HG03066 (cell line): ENCODE results near the gene SSC4D.
"Not testable (repeated sequence)": the region's sequence is repeated elsewhere in the genome, so short reads cannot be mapped to it uniquely, and the experiment has no call there.

ENCODE experiments used
- ATAC-seq: cut with Tn5 transposase; IDR thresholded peaks from one replicate; pipeline ENCODE4 v1.9.1; 2021; ENCODE audit warnings: low read depth; ENCODE audit not compliant: unreplicated experiment

SSC4D gene

GRCh38 chr7:76409537-76409936 is at the start of gene SSC4D:
Gene SSC4D, minus strand, starts transcription at chr7:76409697. Its CDS starts 5,258 bp downstream, at chr7:76404439.
- no peak for ATAC-seq

- ATAC-seq, result not testable (repeated sequence)
These were observed 49.0 kb upstream of the SSC4D start for GRCh38 chr7:76458504-76458903.

GRCh38 chr7:76457017-76457416 is 47.5 kb upstream of the SSC4D start:
- ATAC-seq, result not testable (repeated sequence)

- peak; percentile 72 for ATAC-seq
These were observed 36.1 kb upstream of the SSC4D start for GRCh38 chr7:76445577-76446008.

GRCh38 chr7:76443846-76444245 is 34.3 kb upstream of the SSC4D start:
- ATAC-seq, result not testable (repeated sequence)

GRCh38 chr7:76442664-76443446 is 33.4 kb upstream of the SSC4D start:
- not testable (repeated sequence) for ATAC-seq

GRCh38 chr7:76441792-76442191 is 32.3 kb upstream of the SSC4D start:
- not testable (repeated sequence) for ATAC-seq

GRCh38 chr7:76440404-76440803 is 30.9 kb upstream of the SSC4D start:
- ATAC-seq, result not testable (repeated sequence)

GRCh38 chr7:76439120-76439888 is 29.8 kb upstream of the SSC4D start:
- ATAC-seq, result not testable (repeated sequence)

GRCh38 chr7:76437873-76438272 is 28.4 kb upstream of the SSC4D start:
- not testable (repeated sequence) for ATAC-seq

- no peak for ATAC-seq
These were observed 21.3 kb upstream of the SSC4D start for GRCh38 chr7:76430836-76431235.

- no peak for ATAC-seq
These were observed 20.7 kb upstream of the SSC4D start for GRCh38 chr7:76430211-76430610.

- ATAC-seq, result no peak
These were observed 19.6 kb upstream of the SSC4D start for GRCh38 chr7:76428868-76429805.

GRCh38 chr7:76428149-76428823 is 18.8 kb upstream of the SSC4D start:
- no peak for ATAC-seq

GRCh38 chr7:76427635-76428034 is 18.1 kb upstream of the SSC4D start:
- no peak for ATAC-seq

GRCh38 chr7:76426246-76426645 is 16.7 kb upstream of the SSC4D start:
- ATAC-seq, result no peak

GRCh38 chr7:76425558-76425957 is 16.1 kb upstream of the SSC4D start:
- ATAC-seq, result not testable (repeated sequence)

- ATAC-seq, result no peak
These were observed 15.7 kb upstream of the SSC4D start for GRCh38 chr7:76425156-76425555.

- ATAC-seq, result no peak
These were observed 15.1 kb upstream of the SSC4D start, which contains the start of gene ZP3 for GRCh38 chr7:76424413-76425111. Gene ZP3, plus strand, starts transcription at chr7:76424950. Its CDS starts 15 bp downstream, at chr7:76424965.
